ENCODE measurements around the gene SULF2. TPM values are rescaled to one million over a fixed set of nuclear protein-coding genes. Genes with fewer than 3 reads are reported as not detected.

The SULF2 gene
- total RNA-seq, 1 donor from 2014 or later, result 62.1 TPM

DNA sequence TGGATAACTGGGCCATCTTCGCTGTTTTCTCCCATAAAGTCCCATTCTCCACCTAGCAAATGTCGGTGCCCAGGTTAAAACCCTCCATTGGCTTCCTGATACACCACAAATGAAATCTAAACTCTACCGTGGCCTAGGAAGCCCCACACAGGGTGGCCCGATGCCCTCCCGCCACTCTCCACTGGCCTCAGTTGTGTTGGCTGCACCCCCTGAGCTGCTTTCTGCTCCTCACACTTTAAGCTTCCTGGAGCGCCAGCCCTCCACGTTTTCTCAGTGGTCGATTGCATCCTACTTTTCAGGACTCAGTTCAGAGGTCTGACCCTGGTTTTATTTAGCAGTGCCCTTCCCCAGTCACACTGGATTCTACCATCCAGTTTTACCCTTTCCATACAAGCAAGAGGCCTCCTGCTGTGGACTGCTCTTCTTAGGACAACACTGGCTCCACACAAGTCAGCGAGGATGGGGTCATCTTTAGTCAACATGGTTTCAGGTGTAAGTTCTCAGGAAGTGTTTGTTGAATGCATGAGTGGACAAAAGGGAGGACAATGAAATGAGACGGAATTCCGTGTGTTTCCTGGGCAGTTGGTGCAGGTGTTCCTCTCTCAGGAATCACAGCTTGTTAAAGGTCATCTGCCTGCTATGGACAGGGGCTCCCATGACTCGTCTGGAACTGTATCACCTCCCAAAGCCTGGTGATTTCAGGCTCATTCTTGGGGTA lies 124.1 kb downstream of the SULF2 start:
- DNase-seq (ENCODE audit: low spot score), result no peak
- Mint-ChIP-seq H3K9me3 (ENCODE audit: unreplicated experiment) (no peaks in the 10 kb centered on the region), H3K27ac (ENCODE audit: unreplicated experiment) (no peak overlapping the region), H3K36me3 (ENCODE audit: low read depth, unreplicated experiment) (peaks cover 32% of the 10 kb centered on the region), H3K27me3 (ENCODE audit: unreplicated experiment) (peaks cover 12% of the 10 kb centered on the region), H3K4me1 (ENCODE audit: unreplicated experiment) (peaks cover 17% of the 10 kb centered on the region), H3K4me3 (ENCODE audit: unreplicated experiment) (no peak overlapping the region)
- TF ChIP-seq, protein P1, sequence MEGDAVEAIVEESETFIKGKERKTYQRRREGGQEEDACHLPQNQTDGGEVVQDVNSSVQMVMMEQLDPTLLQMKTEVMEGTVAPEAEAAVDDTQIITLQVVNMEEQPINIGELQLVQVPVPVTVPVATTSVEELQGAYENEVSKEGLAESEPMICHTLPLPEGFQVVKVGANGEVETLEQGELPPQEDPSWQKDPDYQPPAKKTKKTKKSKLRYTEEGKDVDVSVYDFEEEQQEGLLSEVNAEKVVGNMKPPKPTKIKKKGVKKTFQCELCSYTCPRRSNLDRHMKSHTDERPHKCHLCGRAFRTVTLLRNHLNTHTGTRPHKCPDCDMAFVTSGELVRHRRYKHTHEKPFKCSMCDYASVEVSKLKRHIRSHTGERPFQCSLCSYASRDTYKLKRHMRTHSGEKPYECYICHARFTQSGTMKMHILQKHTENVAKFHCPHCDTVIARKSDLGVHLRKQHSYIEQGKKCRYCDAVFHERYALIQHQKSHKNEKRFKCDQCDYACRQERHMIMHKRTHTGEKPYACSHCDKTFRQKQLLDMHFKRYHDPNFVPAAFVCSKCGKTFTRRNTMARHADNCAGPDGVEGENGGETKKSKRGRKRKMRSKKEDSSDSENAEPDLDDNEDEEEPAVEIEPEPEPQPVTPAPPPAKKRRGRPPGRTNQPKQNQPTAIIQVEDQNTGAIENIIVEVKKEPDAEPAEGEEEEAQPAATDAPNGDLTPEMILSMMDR (IDR thresholded peaks at IDR 0.05; ENCODE audit: unreplicated experiment), result no peak

DNA sequence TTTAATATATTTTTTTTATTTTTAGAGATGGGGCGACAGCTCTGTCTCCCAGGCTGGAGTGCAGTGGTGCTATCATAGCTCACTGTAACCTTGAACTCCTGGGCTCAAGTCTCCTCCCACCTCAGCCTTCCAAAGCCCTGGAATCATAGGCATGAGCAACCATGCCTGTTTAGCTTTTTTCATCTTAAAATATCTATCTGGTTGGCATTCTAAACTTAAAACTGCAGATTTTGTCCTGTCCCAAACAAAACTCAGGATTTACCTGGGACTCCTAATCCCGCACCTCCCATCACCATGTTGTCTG lies 124.7 kb downstream of the SULF2 start:
- Mint-ChIP-seq H3K9me3 (ENCODE audit: unreplicated experiment) (no peaks in the 10 kb centered on the region), H3K4me3 (ENCODE audit: unreplicated experiment) (no peak overlapping the region), H3K27ac (ENCODE audit: unreplicated experiment) (no peak overlapping the region), H3K36me3 (ENCODE audit: low read depth, unreplicated experiment) (peaks cover 36% of the 10 kb centered on the region), H3K27me3 (ENCODE audit: unreplicated experiment) (peaks cover 12% of the 10 kb centered on the region), H3K4me1 (ENCODE audit: unreplicated experiment) (peaks cover 17% of the 10 kb centered on the region)
- TF ChIP-seq, protein P1 (IDR thresholded peaks at IDR 0.05; ENCODE audit: unreplicated experiment), result no peak
- no peak for DNase-seq (ENCODE audit: low spot score)

DNA sequence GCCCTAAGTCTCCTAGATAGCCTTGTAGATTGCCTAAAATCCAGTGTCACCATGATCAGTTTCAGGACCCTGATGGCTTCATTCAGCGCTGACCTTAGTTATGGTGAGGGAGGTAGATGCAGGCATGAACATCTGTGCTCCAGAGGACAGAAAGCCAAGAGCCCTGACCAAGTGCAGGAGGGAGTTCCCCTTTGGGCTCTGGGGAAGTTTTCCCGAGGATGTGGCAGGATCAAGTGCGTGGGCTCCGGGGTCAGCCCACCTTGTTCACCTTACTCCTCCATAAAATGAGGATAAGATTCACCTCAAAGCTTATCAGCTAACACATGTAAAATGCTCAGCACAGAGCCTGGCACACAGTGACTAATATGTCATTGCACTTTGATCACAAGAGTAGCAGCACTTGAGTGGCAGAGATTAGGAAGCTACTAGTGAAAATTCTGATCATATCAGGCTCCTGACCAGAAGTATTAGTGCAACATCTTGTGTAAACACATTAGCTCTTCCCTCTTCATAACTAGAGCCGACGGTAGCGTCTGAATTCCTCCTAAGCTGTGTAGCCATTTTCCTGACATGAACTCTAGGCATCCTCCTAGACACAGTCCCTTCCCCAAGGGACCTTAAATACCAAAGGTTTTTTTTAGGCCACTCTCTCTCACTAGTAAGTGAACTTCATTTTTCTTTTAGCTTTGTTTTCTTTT lies 125.2 kb downstream of the SULF2 start:
- peaks cover 17% of the 10 kb centered on the region for H3K4me1 Mint-ChIP-seq (ENCODE audit: unreplicated experiment)
- TF ChIP-seq, protein P1 (IDR thresholded peaks at IDR 0.05; ENCODE audit: unreplicated experiment), result no peak
- H3K27ac Mint-ChIP-seq (ENCODE audit: unreplicated experiment), result no peak overlapping the region
- H3K9me3 Mint-ChIP-seq (ENCODE audit: unreplicated experiment), result no peaks in the 10 kb centered on the region
- no peak for DNase-seq (ENCODE audit: low spot score)
- H3K36me3 Mint-ChIP-seq (ENCODE audit: low read depth, unreplicated experiment), result peaks cover 36% of the 10 kb centered on the region
- H3K27me3 Mint-ChIP-seq (ENCODE audit: unreplicated experiment), result peaks cover 12% of the 10 kb centered on the region
- no peak overlapping the region for H3K4me3 Mint-ChIP-seq (ENCODE audit: unreplicated experiment)

DNA sequence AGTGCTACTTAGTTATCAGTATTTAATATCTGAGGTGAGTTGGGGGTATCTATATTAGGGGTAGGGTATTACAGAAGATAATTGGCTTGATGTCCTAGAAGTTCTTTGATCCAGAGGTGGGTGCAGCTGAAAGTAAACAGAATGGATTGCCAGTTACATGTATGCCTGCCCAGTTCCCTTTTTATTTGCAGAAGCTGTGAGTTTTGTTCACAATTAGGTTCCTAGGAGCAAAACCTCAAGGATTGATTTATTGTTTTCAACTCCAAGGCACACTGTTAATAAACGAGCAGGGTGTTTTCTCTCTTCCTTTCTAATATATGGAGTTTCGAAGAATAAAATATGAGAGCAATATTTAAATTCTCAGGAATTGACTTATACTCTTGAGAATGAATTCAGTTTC lies 129.0 kb downstream of the SULF2 start:
- DNase-seq (ENCODE audit: low spot score), result no peak
- H3K4me3 Mint-ChIP-seq (ENCODE audit: unreplicated experiment), result no peak overlapping the region
- H3K27ac Mint-ChIP-seq (ENCODE audit: unreplicated experiment), result no peak overlapping the region
- peaks cover 40% of the 10 kb centered on the region for H3K36me3 Mint-ChIP-seq (ENCODE audit: low read depth, unreplicated experiment)
- peaks cover 14% of the 10 kb centered on the region for H3K4me1 Mint-ChIP-seq (ENCODE audit: unreplicated experiment)
- no peaks in the 10 kb centered on the region for H3K9me3 Mint-ChIP-seq (ENCODE audit: unreplicated experiment)
- H3K27me3 Mint-ChIP-seq (ENCODE audit: unreplicated experiment), result peaks cover 3% of the 10 kb centered on the region
- TF ChIP-seq, protein P1 (IDR thresholded peaks at IDR 0.05; ENCODE audit: unreplicated experiment), result no peak

DNA sequence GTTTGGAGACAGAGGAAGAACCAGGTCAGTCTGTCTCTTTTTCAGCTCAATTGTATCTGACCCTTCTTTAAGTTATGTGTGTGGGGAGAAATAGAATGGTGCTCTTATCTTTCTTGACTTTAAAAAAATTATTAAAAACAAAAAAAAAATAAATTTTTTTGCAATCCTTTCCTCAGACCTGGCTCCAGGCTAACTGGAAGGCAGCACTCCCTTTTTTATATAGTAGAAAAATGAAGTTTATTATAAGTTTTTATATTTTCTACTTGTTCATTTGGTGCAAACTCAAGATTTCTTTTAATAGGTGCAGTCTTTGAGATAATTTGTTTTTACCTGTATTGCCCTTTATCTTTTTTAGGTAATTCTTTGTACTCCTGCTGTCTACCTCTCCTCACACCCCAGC lies 129.6 kb downstream of the SULF2 start:
- Mint-ChIP-seq H3K4me3 (ENCODE audit: unreplicated experiment) (no peak overlapping the region), H3K27ac (ENCODE audit: unreplicated experiment) (no peak overlapping the region), H3K9me3 (ENCODE audit: unreplicated experiment) (no peaks in the 10 kb centered on the region), H3K27me3 (ENCODE audit: unreplicated experiment) (peaks cover 1% of the 10 kb centered on the region), H3K36me3 (ENCODE audit: low read depth, unreplicated experiment) (peaks cover 44% of the 10 kb centered on the region), H3K4me1 (ENCODE audit: unreplicated experiment) (peaks cover 7% of the 10 kb centered on the region)
- DNase-seq (ENCODE audit: low spot score), result no peak
- TF ChIP-seq, protein P1 (IDR thresholded peaks at IDR 0.05; ENCODE audit: unreplicated experiment), result no peak

All from endothelial cell (in vitro differentiated cells).